ENCODE data around the gene RTN4IP1. TPM values are rescaled to one million over a fixed set of nuclear protein-coding genes. Genes with fewer than 3 reads are reported as not detected.

The RTN4IP1 gene
- total RNA-seq, 1 experiment from 2014 or later: 7.3 TPM

GRCh38 chr6:106557837-106558236 is 71.5 kb downstream of the RTN4IP1 start:
- Histone ChIP-seq H3K27me3 (ENCODE audit: low read length) (no peaks in the 10 kb centered on the region), H3F3A (ENCODE audit: low read length, unreplicated experiment) (no peaks in the 10 kb centered on the region), H3K27ac (ENCODE audit: low read length) (no peak overlapping the region), H3K36me3 (ENCODE audit: low read depth, low read length) (peaks cover 9% of the 10 kb centered on the region; the same call in 1 of the 2 replicates), H3K4me1 (ENCODE audit: insufficient read depth, low read length) (peaks cover 16% of the 10 kb centered on the region; the same call in 1 of the 2 replicates), H3K9ac (ENCODE audit: low read length) (no peak overlapping the region), H3K79me2 (ENCODE audit: low read length) (no peaks in the 10 kb centered on the region), H3K4me2 (ENCODE audit: low read length) (no peak overlapping the region), H3K9me2 (replicated peaks; ENCODE audit: low read length) (no peaks in the 10 kb centered on the region), H3K4me3 (ENCODE audit: low read length) (no peak overlapping the region), H4K20me1 (ENCODE audit: low read length) (no peaks in the 10 kb centered on the region), H2AFZ (ENCODE audit: low read length) (no peak overlapping the region), H3K9me3 (ENCODE audit: low read length) (no peaks in the 10 kb centered on the region)
- TF ChIP-seq CTCF (conservative IDR thresholded peaks at IDR 0.05; ENCODE audit: low read depth, low read length) (no peak), EZH2phosphoT487 (IDR thresholded peaks at IDR 0.05; ENCODE audit: borderline replicate concordance, low read length) (no peak), EZH2 (IDR thresholded peaks at IDR 0.05; ENCODE audit: low read length, unreplicated experiment) (no peak)
- ATAC-seq (no peak), DNase-seq (no peak)
- POLR2A ChIA-PET (ENCODE audit: unreplicated experiment): no interaction called here
- CTCF ChIA-PET: no interaction called here
- BruUV-seq (replicated peaks): no TSS peak
- intact Hi-C loops (cut with micrococcal nuclease): no loop called here

GRCh38 chr6:106556368-106556960 is 72.8 kb downstream of the RTN4IP1 start:
- TF ChIP-seq EZH2 (IDR thresholded peaks at IDR 0.05; ENCODE audit: low read length, unreplicated experiment): no peak
- TF ChIP-seq CTCF (conservative IDR thresholded peaks at IDR 0.05; ENCODE audit: low read depth, low read length): peak; percentile 68
- no peak for TF ChIP-seq EZH2phosphoT487 (IDR thresholded peaks at IDR 0.05; ENCODE audit: borderline replicate concordance, low read length)
- Histone ChIP-seq H3K79me2 (ENCODE audit: low read length) (no peaks in the 10 kb centered on the region), H4K20me1 (ENCODE audit: low read length) (no peaks in the 10 kb centered on the region), H3K4me2 (ENCODE audit: low read length) (no peak overlapping the region), H3K27me3 (ENCODE audit: low read length) (no peaks in the 10 kb centered on the region), H3F3A (ENCODE audit: low read length, unreplicated experiment) (no peaks in the 10 kb centered on the region), H3K4me3 (ENCODE audit: low read length) (no peak overlapping the region), H2AFZ (ENCODE audit: low read length) (no peak overlapping the region), H3K4me1 (ENCODE audit: insufficient read depth, low read length) (peaks cover 9% of the 10 kb centered on the region; the same call in 1 of the 2 replicates), H3K27ac (ENCODE audit: low read length) (no peak overlapping the region), H3K9me3 (ENCODE audit: low read length) (no peaks in the 10 kb centered on the region), H3K9ac (ENCODE audit: low read length) (no peak overlapping the region), H3K9me2 (replicated peaks; ENCODE audit: low read length) (no peaks in the 10 kb centered on the region), H3K36me3 (ENCODE audit: low read depth, low read length) (peaks cover 11% of the 10 kb centered on the region; the same call in 1 of the 2 replicates)
- no TSS peak for BruUV-seq (replicated peaks)
- ChIA-PET CTCF (interaction anchor here (0.7 kb wide), 1 partner anchor 164 kb away, joined by 4 read pairs; no protein-coding TSS in a partner anchor), POLR2A (ENCODE audit: unreplicated experiment) (no interaction called here)
- DNase-seq (peak; percentile 60), ATAC-seq (peak; percentile 57)
- intact Hi-C loops (cut with micrococcal nuclease): loop anchor here (1.0 kb wide), 2 partner anchors 43 to 110 kb away; no protein-coding TSS in a partner anchor

- DNase-seq: no peak
- CTCF ChIA-PET: interaction anchor here (0.7 kb wide), 1 partner anchor 165 kb away, joined by 4 read pairs; no protein-coding TSS in a partner anchor
These were observed 73.5 kb downstream of the RTN4IP1 start for GRCh38 chr6:106555767-106556166.

More at GRCh38 chr6:106555767-106556166, 73.5 kb downstream of the RTN4IP1 start:
- POLR2A ChIA-PET (ENCODE audit: unreplicated experiment): no interaction called here
- Histone ChIP-seq H3K36me3 (ENCODE audit: low read depth, low read length) (peaks cover 18% of the 10 kb centered on the region; the same call in 1 of the 2 replicates), H3K9me2 (replicated peaks; ENCODE audit: low read length) (no peaks in the 10 kb centered on the region), H3K4me3 (ENCODE audit: low read length) (no peak overlapping the region), H2AFZ (ENCODE audit: low read length) (no peak overlapping the region), H3K27me3 (ENCODE audit: low read length) (no peaks in the 10 kb centered on the region), H3K79me2 (ENCODE audit: low read length) (no peaks in the 10 kb centered on the region), H3F3A (ENCODE audit: low read length, unreplicated experiment) (no peaks in the 10 kb centered on the region), H3K27ac (ENCODE audit: low read length) (no peak overlapping the region), H3K9ac (ENCODE audit: low read length) (no peak overlapping the region), H3K4me1 (ENCODE audit: insufficient read depth, low read length) (peaks cover 3% of the 10 kb centered on the region; the same call in 1 of the 2 replicates), H3K4me2 (ENCODE audit: low read length) (no peak overlapping the region), H3K9me3 (ENCODE audit: low read length) (no peaks in the 10 kb centered on the region), H4K20me1 (ENCODE audit: low read length) (no peaks in the 10 kb centered on the region)
- no peak for ATAC-seq
- BruUV-seq (replicated peaks): no TSS peak
- TF ChIP-seq EZH2phosphoT487 (IDR thresholded peaks at IDR 0.05; ENCODE audit: borderline replicate concordance, low read length): no peak
- TF ChIP-seq CTCF (conservative IDR thresholded peaks at IDR 0.05; ENCODE audit: low read depth, low read length): no peak
- no peak for TF ChIP-seq EZH2 (IDR thresholded peaks at IDR 0.05; ENCODE audit: low read length, unreplicated experiment)
- intact Hi-C loops (cut with micrococcal nuclease): loop anchor here (1.0 kb wide), 2 partner anchors 42 to 109 kb away; no protein-coding TSS in a partner anchor

Measured in PC-3 (cell line).